BJ (cell line): ENCODE results near the gene JAK1. TPM values are rescaled to one million over a fixed set of nuclear protein-coding genes. Genes with fewer than 3 reads are reported as not detected.
A peak's percentile ranks its signal among the peaks of the same experiment; 100 is the strongest.
"Not testable (repeated sequence)": the region's sequence is repeated elsewhere in the genome, so short reads cannot be mapped to it uniquely, and the experiment has no call there.

Source experiments
- CTCF ChIA-PET: fragments of 350-600 bp; formaldehyde crosslinking; extraction: SDS; loops from one replicate; lab custom pipeline; 2021; ENCODE audit warnings: antibody characterized with exemption, inconsistent platforms; lab: Yijun Ruan, JAX
- POLR2A ChIA-PET: fragments of 300-600 bp; sonication (Branson Sonifier 250); formaldehyde crosslinking; extraction: SDS; loops from one replicate; lab custom pipeline; 2021; ENCODE audit warnings: antibody characterized with exemption; lab: Charles Lee
- DNase-seq: peaks from one replicate; pipeline ENCODE4 v3.0.0-alpha.2; 2011; ENCODE audit warnings: low read depth
- H3K27me3 ChIP-seq: 2 replicates; pipeline ENCODE4 v1.6.0; 2011; ENCODE audit warnings: low read length; ENCODE audit not compliant: control insufficient read depth, insufficient read depth
- H3K36me3 ChIP-seq: 2 replicates; pipeline ENCODE4 v1.5.1; 2011; ENCODE audit warnings: low read length; ENCODE audit not compliant: control insufficient read depth, insufficient read depth
- H3K4me3 ChIP-seq: 2 replicates; pipeline ENCODE4 v1.5.1; 2011; ENCODE audit warnings: low read depth, mild to moderate bottlenecking, control low read depth, low read length
- CTCF ChIP-seq: IDR thresholded peaks from 2 replicates; pipeline ENCODE4 v1.5.1; 2011; ENCODE audit warnings: low read depth, mild to moderate bottlenecking, control low read depth, inconsistent platforms, low read length, moderate library complexity; ENCODE audit not compliant: insufficient read depth
- polyA plus RNA-seq: library from polyadenylated mRNA; depleted of rRNA; stranded (reverse); fragments of >200 nt; gene quantifications from 2 replicates; pipeline ENCODE4 v1.2.3, GENCODE V29; 2011

JAK1 gene
- polyA plus RNA-seq, 1 experiment, result 95.0 TPM

GRCh38 chr1:65006806-65007205 is 40.5 kb upstream of the JAK1 start:
- Histone ChIP-seq H3K4me3 (no peak overlapping the region), H3K36me3 (no peaks in the 10 kb centered on the region), H3K27me3 (no peaks in the 10 kb centered on the region)
- ChIA-PET POLR2A (no interaction called here), CTCF (interaction anchor here (0.9 kb wide), 1 partner anchor 11 kb away, joined by 3 read pairs; no protein-coding TSS in a partner anchor)
- no peak for TF ChIP-seq CTCF
- no peak for DNase-seq

GRCh38 chr1:65003316-65003664 is 36.9 kb upstream of the JAK1 start:
- CTCF ChIA-PET, result no interaction called here

GRCh38 chr1:65002508-65003315 is 36.4 kb upstream of the JAK1 start:
- POLR2A ChIA-PET, result interaction anchor here (0.6 kb wide), 2 partner anchors 29 to 1356 kb away, joined by 6 to 9 read pairs; no protein-coding TSS in a partner anchor
- CTCF ChIA-PET, result no interaction called here
- no peaks in the 10 kb centered on the region for H3K36me3 ChIP-seq
- peak overlapping the region; percentile 62 for H3K4me3 ChIP-seq
- peak; percentile 31 for DNase-seq
- H3K27me3 ChIP-seq, result no peaks in the 10 kb centered on the region
- TF ChIP-seq CTCF, result no peak

More at GRCh38 chr1:65003316-65003664, 36.9 kb upstream of the JAK1 start:
- Histone ChIP-seq H3K36me3 (no peaks in the 10 kb centered on the region), H3K27me3 (no peaks in the 10 kb centered on the region), H3K4me3 (peak overlapping the region; percentile 62)
- DNase-seq, result no peak
- POLR2A ChIA-PET, result no interaction called here
- no peak for TF ChIP-seq CTCF

- TF ChIP-seq CTCF, result no peak
- Histone ChIP-seq H3K27me3 (no peaks in the 10 kb centered on the region), H3K36me3 (no peaks in the 10 kb centered on the region), H3K4me3 (peak overlapping the region; percentile 62)
- ChIA-PET CTCF (no interaction called here), POLR2A (no interaction called here)
- DNase-seq, result no peak
Observed at GRCh38 chr1:65002156-65002507, 35.8 kb upstream of the JAK1 start.

GRCh38 chr1:65001231-65001792 is 35.0 kb upstream of the JAK1 start:
- DNase-seq, result no peak
- H3K36me3 ChIP-seq, result no peaks in the 10 kb centered on the region
- H3K27me3 ChIP-seq, result no peaks in the 10 kb centered on the region
- POLR2A ChIA-PET, result no interaction called here
- TF ChIP-seq CTCF, result no peak
- CTCF ChIA-PET, result interaction anchor here (0.8 kb wide), 1 partner anchor 74 kb away, joined by 3 read pairs; no protein-coding TSS in a partner anchor
- no peak overlapping the region for H3K4me3 ChIP-seq

- H3K27me3 ChIP-seq, H3K36me3 ChIP-seq, DNase-seq, H3K4me3 ChIP-seq, POLR2A ChIA-PET, CTCF ChIA-PET: not testable (repeated sequence)
Observed at GRCh38 chr1:64998425-64998948, 32.1 kb upstream of the JAK1 start.
